MM.1S (cell line): Measurements from ENCODE around the gene CABS1.

Experiments used
- DNase-seq: peaks from one replicate; pipeline ENCODE4 v3.0.0-alpha.2; 2015
- H2AFZ ChIP-seq: fragments of 300-600 bp; sonication (generic); 2 replicates; pipeline ENCODE4 v1.6.0; 2016; ENCODE audit warnings: antibody characterized with exemption, low read length
- H3F3A ChIP-seq: fragments of 300-600 bp; sonication (generic); 2 replicates; pipeline ENCODE4 v1.6.1; 2016; ENCODE audit warnings: mild to moderate bottlenecking, antibody characterized with exemption, low read length, moderate library complexity, mixed read lengths; ENCODE audit not compliant: insufficient read depth
- H3K27ac ChIP-seq: fragments of 300-600 bp; sonication (generic); 2 replicates; pipeline ENCODE4 v1.5.1; 2016; ENCODE audit warnings: mild to moderate bottlenecking, low read length
- H3K27me3 ChIP-seq: fragments of 300-600 bp; sonication (generic); replicated peaks from 2 replicates; pipeline ENCODE4 v1.6.0; 2016; ENCODE audit warnings: low read length; ENCODE audit not compliant: insufficient read depth
- H3K36me3 ChIP-seq: fragments of 300-600 bp; sonication (generic); replicated peaks from 2 replicates; pipeline ENCODE4 v1.6.1; 2016; ENCODE audit warnings: mild to moderate bottlenecking, low read length, mixed read lengths; ENCODE audit not compliant: insufficient read depth
- H3K4me1 ChIP-seq: fragments of 300-600 bp; sonication (generic); 2 replicates; pipeline ENCODE4 v1.6.1; 2016; ENCODE audit warnings: low read length, mixed read lengths
- H3K4me2 ChIP-seq: fragments of 300-600 bp; sonication (generic); 2 replicates; pipeline ENCODE4 v1.6.0; 2016; ENCODE audit warnings: low read depth, low read length
- H3K4me3 ChIP-seq: fragments of 300-600 bp; sonication (generic); 2 replicates; pipeline ENCODE4 v1.5.1; 2016; ENCODE audit warnings: low read length, mixed read lengths
- H3K79me2 ChIP-seq: fragments of 300-600 bp; sonication (generic); 2 replicates; pipeline ENCODE4 v1.6.1; 2016; ENCODE audit warnings: mixed run types, low read length, mixed read lengths
- H3K9ac ChIP-seq: fragments of 300-600 bp; sonication (generic); 2 replicates; pipeline ENCODE4 v1.6.1; 2016; ENCODE audit warnings: low read length, mixed read lengths
- H3K9me2 ChIP-seq: fragments of 300-600 bp; sonication (generic); replicated peaks from 2 replicates; pipeline ENCODE4 v1.6.1; 2016; ENCODE audit warnings: mild to moderate bottlenecking, low read length, mixed read lengths; ENCODE audit not compliant: insufficient read depth
- H3K9me3 ChIP-seq: fragments of 300-600 bp; sonication (generic); replicated peaks from 2 replicates; pipeline ENCODE4 v1.6.1; 2016; ENCODE audit warnings: mild to moderate bottlenecking, low read length, mixed read lengths; ENCODE audit not compliant: insufficient read depth
- H4K20me1 ChIP-seq: fragments of 300-600 bp; sonication (generic); 2 replicates; pipeline ENCODE4 v1.6.1; 2016; ENCODE audit warnings: mild to moderate bottlenecking, low read length, moderate library complexity, mixed read lengths; ENCODE audit not compliant: insufficient read depth
- CTCF ChIP-seq: fragments of 300-600 bp; sonication (generic); IDR thresholded peaks from 2 replicates; pipeline ENCODE4 v1.5.1; 2016; ENCODE audit warnings: antibody characterized with exemption, low read length, mixed read lengths
- EZH2 ChIP-seq: fragments of 300-600 bp; sonication (generic); optimal IDR thresholded peaks from 2 replicates; pipeline ENCODE3; 2017; ENCODE audit warnings: low read depth, mild to moderate bottlenecking, antibody characterized with exemption, low read length, mixed read lengths
- EZH2phosphoT487 ChIP-seq: fragments of 300-600 bp; sonication (generic); IDR thresholded peaks from 2 replicates; pipeline ENCODE4 v1.6.1; 2018; ENCODE audit warnings: antibody characterized with exemption, low read length

CABS1 gene

GRCh38 chr4:70367813-70368212, 33.0 kb downstream of the CABS1 start:
- Histone ChIP-seq H2AFZ (no peak overlapping the region), H3K79me2 (no peaks in the 10 kb centered on the region), H3K27ac (no peak overlapping the region), H3K9ac (no peak overlapping the region), H3K4me3 (no peak overlapping the region), H3K9me2 (no peaks in the 10 kb centered on the region), H3F3A (no peaks in the 10 kb centered on the region), H3K4me2 (no peak overlapping the region), H3K27me3 (no peaks in the 10 kb centered on the region), H3K9me3 (no peaks in the 10 kb centered on the region), H4K20me1 (no peaks in the 10 kb centered on the region), H3K36me3 (no peaks in the 10 kb centered on the region), H3K4me1 (no peaks in the 10 kb centered on the region)
- DNase-seq = no peak
- no peak for TF ChIP-seq EZH2phosphoT487
- TF ChIP-seq CTCF = no peak
- TF ChIP-seq EZH2 = no peak

DNA sequence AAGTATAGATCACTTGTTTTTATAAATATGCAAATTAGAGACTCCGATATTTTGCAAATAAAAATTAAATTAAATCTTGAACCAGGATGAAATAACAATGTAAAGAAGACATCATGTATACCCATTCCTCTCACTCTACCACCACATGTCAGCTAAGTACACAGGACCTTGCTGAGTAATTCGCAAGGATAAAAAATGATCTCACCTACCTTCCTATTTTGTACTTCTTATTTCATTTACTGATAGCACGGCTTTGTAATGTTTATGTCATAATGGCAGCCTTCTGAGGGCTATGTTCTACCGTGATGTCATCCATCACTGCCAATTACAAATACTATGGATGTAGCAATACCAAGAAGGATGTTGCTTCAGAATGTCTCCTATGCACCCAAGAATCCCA, 37.2 kb downstream of the CABS1 start:
- Histone ChIP-seq H3K4me1 (no peaks in the 10 kb centered on the region), H3K9me3 (no peaks in the 10 kb centered on the region), H3K36me3 (no peaks in the 10 kb centered on the region), H3K27ac (no peak overlapping the region), H3K4me3 (no peak overlapping the region), H3K9me2 (no peaks in the 10 kb centered on the region), H2AFZ (no peak overlapping the region), H3K9ac (no peak overlapping the region), H3K4me2 (no peak overlapping the region), H3K27me3 (no peaks in the 10 kb centered on the region), H3K79me2 (no peaks in the 10 kb centered on the region), H3F3A (no peaks in the 10 kb centered on the region), H4K20me1 (no peaks in the 10 kb centered on the region)
- DNase-seq = no peak
- no peak for TF ChIP-seq EZH2phosphoT487
- no peak for TF ChIP-seq CTCF
- TF ChIP-seq EZH2 = no peak

- Histone ChIP-seq H3K9me2 (no peaks in the 10 kb centered on the region), H3K27ac (no peak overlapping the region), H3K4me1 (no peaks in the 10 kb centered on the region)
Observed at GRCh38 chr4:70372760-70373159, 38.0 kb downstream of the CABS1 start.

More at GRCh38 chr4:70372760-70373159, 38.0 kb downstream of the CABS1 start:
- H3K9me3 ChIP-seq = no peaks in the 10 kb centered on the region
- no peak overlapping the region for H2AFZ ChIP-seq
- no peak overlapping the region for H3K4me2 ChIP-seq
- DNase-seq = no peak
- no peaks in the 10 kb centered on the region for H3K79me2 ChIP-seq
- TF ChIP-seq EZH2 (no peak), EZH2phosphoT487 (no peak), CTCF (no peak)
- no peak overlapping the region for H3K9ac ChIP-seq
- H4K20me1 ChIP-seq = no peaks in the 10 kb centered on the region
- no peak overlapping the region for H3K4me3 ChIP-seq
- no peaks in the 10 kb centered on the region for H3K36me3 ChIP-seq
- H3F3A ChIP-seq = no peaks in the 10 kb centered on the region
- no peaks in the 10 kb centered on the region for H3K27me3 ChIP-seq
